Measurements from ENCODE around the gene MMP13.

GRCh38 chr11:102940714-102941588, 14.6 kb downstream of the MMP13 start:
- TF ChIP-seq EZH2phosphoT487 (IDR thresholded peaks at IDR 0.05; ENCODE audit: borderline replicate concordance, low read depth, low read length): no peak
- TF ChIP-seq, protein P1, sequence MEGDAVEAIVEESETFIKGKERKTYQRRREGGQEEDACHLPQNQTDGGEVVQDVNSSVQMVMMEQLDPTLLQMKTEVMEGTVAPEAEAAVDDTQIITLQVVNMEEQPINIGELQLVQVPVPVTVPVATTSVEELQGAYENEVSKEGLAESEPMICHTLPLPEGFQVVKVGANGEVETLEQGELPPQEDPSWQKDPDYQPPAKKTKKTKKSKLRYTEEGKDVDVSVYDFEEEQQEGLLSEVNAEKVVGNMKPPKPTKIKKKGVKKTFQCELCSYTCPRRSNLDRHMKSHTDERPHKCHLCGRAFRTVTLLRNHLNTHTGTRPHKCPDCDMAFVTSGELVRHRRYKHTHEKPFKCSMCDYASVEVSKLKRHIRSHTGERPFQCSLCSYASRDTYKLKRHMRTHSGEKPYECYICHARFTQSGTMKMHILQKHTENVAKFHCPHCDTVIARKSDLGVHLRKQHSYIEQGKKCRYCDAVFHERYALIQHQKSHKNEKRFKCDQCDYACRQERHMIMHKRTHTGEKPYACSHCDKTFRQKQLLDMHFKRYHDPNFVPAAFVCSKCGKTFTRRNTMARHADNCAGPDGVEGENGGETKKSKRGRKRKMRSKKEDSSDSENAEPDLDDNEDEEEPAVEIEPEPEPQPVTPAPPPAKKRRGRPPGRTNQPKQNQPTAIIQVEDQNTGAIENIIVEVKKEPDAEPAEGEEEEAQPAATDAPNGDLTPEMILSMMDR (conservative IDR thresholded peaks at IDR 0.05; ENCODE audit: low read length): peak; percentile 93

Measured in OCI-LY7 (cell line).